DLD1 (cell line): ENCODE data around the gene MSMO1.

Source experiments
- in situ Hi-C: cut with HindIII; loops from 2 replicates; pipeline ENCODE4 v1.10.0; 2017; ENCODE audit warnings: low sequenced_read_pairs

Gene MSMO1

DNA sequence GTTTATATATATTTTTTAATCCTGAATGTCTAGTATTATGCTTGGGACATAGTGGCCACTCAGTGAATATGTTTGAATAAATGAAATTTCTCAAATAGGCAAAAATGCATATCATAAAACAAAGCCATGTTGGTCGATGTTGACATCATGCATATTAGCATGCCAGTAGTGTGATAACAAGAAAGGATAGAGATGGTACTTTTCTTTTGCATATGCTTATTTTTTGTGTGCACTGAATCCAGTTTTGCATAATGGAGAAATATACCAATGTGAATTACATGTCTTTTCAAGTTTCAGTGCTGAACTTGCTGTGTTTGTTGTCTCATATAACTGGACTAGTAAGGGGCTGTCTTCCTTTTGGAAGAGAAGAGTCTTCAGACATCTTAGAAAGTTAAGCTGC is 58.9 kb downstream of the MSMO1 start:
- in situ Hi-C loops, result no loop called here

- in situ Hi-C loops, result no loop called here
These were observed 61.3 kb downstream of the MSMO1 start for GRCh38 chr4:165388756-165389155.
